ENCODE data around the gene CCDC102A.

GRCh38 chr16:57577214-57577613, 40.8 kb upstream of the CCDC102A start:
- TF ChIP-seq EP300 (IDR thresholded peaks at IDR 0.05): no peak
- TF ChIP-seq CTCF (IDR thresholded peaks at IDR 0.05): no peak
- TF ChIP-seq POLR2A (IDR thresholded peaks at IDR 0.05): no peak
- TF ChIP-seq POLR2AphosphoS5 (IDR thresholded peaks at IDR 0.05): no peak

All from upper lobe of left lung (tissue), 4 donors.